Ectodermal cell (in vitro differentiated cells): ENCODE results near the gene LDLRAP1.
A peak's percentile ranks its signal among the peaks of the same experiment; 100 is the strongest.

Source experiments
- H3K27ac ChIP-seq: 2 replicates; pipeline ENCODE4 v1.7.0; 2013; ENCODE audit warnings: mild to moderate bottlenecking, low read depth, low read length; ENCODE audit not compliant: insufficient read depth, poor library complexity, severe bottlenecking
- H3K27me3 ChIP-seq: 2 replicates; pipeline ENCODE4 v1.7.0; 2013; ENCODE audit warnings: mild to moderate bottlenecking, low read length; ENCODE audit not compliant: insufficient read depth, control insufficient read depth, poor library complexity, severe bottlenecking
- H3K36me3 ChIP-seq: one replicate; pipeline ENCODE4 v1.7.0; 2013; ENCODE audit warnings: low read length; ENCODE audit not compliant: control insufficient read depth, insufficient read depth
- H3K4me1 ChIP-seq: one replicate; pipeline ENCODE4 v1.7.0; 2013; ENCODE audit warnings: low read length; ENCODE audit not compliant: control insufficient read depth, insufficient read depth
- H3K4me3 ChIP-seq: 2 replicates; pipeline ENCODE4 v1.7.0; 2013; ENCODE audit warnings: low read depth, low read length, control low read depth; ENCODE audit not compliant: insufficient read depth
- H3K9me3 ChIP-seq: 2 replicates; pipeline ENCODE4 v1.7.0; 2013; ENCODE audit warnings: mild to moderate bottlenecking, low read length, moderate library complexity; ENCODE audit not compliant: control insufficient read depth
- WGBS, 2 experiments: methylation state at CpG; one replicate each; pipeline ENCODE4 v1.1.7; 2013; ENCODE audit warnings: missing lambda C conversion rate in 2 of 2; 5-methylcytosine and 5-hydroxymethylcytosine counted together

The LDLRAP1 gene

GRCh38 chr1:25608488-25609178, 65.2 kb downstream of the LDLRAP1 start:
- Histone ChIP-seq H3K9me3 (no peaks in the 10 kb centered on the region), H3K4me1 (no peaks in the 10 kb centered on the region), H3K4me3 (no peak overlapping the region), H3K27ac (no peak overlapping the region), H3K27me3 (peaks cover 29% of the 10 kb centered on the region), H3K36me3 (no peaks in the 10 kb centered on the region)
- 19 to 23% methylated on average over 12 to 13 of the region's 15 CpGs for WGBS, 2 experiments

DNA sequence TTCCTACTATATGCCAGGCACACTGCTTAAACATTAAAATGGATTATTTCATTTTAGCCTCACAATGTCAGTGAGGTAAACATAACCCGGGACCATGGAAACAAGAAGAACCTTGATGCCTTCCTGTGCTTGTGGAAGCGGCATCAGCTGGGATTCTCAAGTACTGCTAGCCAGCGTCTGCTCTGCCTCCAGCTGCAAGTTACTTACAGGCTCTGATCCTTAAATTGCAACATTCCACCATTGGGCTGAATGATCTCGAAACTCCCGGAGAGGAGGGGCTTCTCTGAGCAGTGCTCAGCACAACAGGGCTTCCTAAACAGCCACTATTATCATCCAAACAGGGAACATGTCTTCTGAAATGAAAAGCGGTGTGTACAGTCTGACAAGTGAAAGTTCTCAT, 66.5 kb downstream of the LDLRAP1 start:
- Histone ChIP-seq H3K4me1 (no peaks in the 10 kb centered on the region), H3K27me3 (peaks cover 42% of the 10 kb centered on the region), H3K36me3 (no peaks in the 10 kb centered on the region), H3K27ac (no peak overlapping the region), H3K4me3 (no peak overlapping the region), H3K9me3 (no peaks in the 10 kb centered on the region)
- WGBS, 2 experiments, result 51 to 61% methylated on average over 6 of the region's 6 CpGs

DNA sequence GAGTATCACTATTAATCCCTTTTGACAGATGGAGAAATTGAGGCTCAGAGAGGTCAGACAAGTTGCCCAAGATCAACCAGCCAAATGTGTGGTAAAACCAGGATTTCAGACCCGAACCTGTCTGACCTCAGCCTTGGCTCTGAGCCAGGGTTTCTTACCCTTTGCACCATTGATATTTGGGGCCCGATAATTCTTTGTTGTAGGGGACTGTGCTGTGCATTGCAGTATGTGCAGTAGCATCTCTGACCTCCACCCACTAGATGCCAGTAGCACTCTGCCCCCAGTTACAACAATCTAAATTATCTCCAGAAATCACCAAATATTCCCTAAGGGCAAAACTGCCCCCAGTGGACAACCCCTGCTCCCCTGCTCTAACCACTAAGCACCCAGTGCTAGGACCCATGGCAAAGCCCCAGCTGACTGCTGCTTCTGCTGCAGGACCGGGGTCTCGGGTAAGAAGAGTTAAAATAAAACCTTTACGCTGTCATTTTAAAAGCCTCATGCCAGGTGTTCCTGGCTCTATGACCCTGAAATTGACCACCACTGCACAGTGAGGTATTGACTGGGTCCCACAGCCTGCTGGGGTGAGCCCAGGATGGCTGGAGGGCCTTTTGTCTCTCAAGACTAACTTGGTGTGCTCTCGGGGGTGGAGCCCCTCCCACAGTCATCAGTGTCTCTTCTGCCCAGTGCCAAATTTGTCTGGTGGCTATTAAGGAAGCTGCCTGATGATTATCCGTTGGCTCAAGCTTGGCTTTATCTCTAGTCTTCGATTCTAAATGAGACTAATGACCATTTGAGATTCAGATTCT, 67.6 kb downstream of the LDLRAP1 start:
- no peak overlapping the region for H3K4me3 ChIP-seq
- H3K36me3 ChIP-seq, result no peaks in the 10 kb centered on the region
- no peaks in the 10 kb centered on the region for H3K9me3 ChIP-seq
- no peak overlapping the region for H3K27ac ChIP-seq
- H3K27me3 ChIP-seq, result peaks cover 52% of the 10 kb centered on the region
- peaks cover 5% of the 10 kb centered on the region for H3K4me1 ChIP-seq
- 83 to 84% methylated on average over 7 to 8 of the region's 8 CpGs for WGBS, 2 experiments

DNA sequence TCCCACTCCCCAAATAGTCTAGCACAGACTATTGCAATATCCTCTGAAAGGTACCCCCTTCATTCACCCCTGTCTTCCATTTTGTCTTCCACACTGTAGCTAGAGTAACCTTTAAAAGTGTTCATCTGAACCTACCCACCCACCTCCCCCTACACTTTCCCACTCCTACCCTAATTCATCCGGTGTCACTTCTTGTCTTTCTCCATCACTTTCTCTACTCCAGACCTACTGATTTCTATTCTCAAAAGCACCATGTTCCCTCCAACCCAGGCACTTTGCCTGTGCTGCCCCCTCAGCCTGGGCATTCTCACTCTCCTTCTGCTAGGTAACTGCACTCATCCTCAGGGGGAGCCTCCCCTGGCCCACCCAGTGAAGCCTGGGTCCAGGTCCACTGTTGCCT, 68.4 kb downstream of the LDLRAP1 start:
- Histone ChIP-seq H3K4me1 (peaks cover 5% of the 10 kb centered on the region), H3K27ac (no peak overlapping the region), H3K27me3 (peaks cover 52% of the 10 kb centered on the region), H3K4me3 (no peak overlapping the region), H3K9me3 (no peaks in the 10 kb centered on the region), H3K36me3 (no peaks in the 10 kb centered on the region)
- 85% methylated on average over 1 of the region's 1 CpG for WGBS, 2 experiments

- no peaks in the 10 kb centered on the region for H3K9me3 ChIP-seq
- H3K36me3 ChIP-seq, result no peaks in the 10 kb centered on the region
- H3K27ac ChIP-seq, result no peak overlapping the region
- WGBS, 2 experiments, result 83% methylated on average over 3 of the region's 3 CpGs
- H3K4me3 ChIP-seq, result no peak overlapping the region
- H3K4me1 ChIP-seq, result peaks cover 5% of the 10 kb centered on the region
- H3K27me3 ChIP-seq, result peaks cover 58% of the 10 kb centered on the region
Observed at GRCh38 chr1:25612421-25612820, 69.0 kb downstream of the LDLRAP1 start.

DNA sequence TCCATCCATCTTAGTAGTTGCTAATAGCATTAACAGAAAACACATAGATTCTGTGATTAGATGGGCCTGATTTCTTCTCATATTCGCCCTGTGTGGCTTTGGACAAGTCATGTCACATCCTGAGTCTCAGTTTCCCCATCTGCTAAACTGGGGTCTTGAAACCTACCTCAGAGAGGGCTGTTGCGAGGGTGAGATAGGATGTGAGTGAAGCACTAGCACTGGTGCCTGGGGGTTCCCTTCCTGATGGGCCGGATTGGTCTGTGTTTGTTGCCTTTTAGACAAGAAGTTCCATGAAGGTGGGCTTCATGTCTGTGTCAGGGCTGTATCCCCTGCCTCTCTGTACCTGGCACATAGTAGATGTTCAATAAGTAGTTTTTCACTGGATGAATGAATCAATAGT, 69.7 kb downstream of the LDLRAP1 start:
- WGBS, 2 experiments, result 86 to 91% methylated on average over 3 of the region's 3 CpGs
- Histone ChIP-seq H3K36me3 (no peaks in the 10 kb centered on the region), H3K27ac (no peak overlapping the region), H3K27me3 (peaks cover 65% of the 10 kb centered on the region), H3K9me3 (no peaks in the 10 kb centered on the region), H3K4me3 (no peak overlapping the region), H3K4me1 (peaks cover 11% of the 10 kb centered on the region)

DNA sequence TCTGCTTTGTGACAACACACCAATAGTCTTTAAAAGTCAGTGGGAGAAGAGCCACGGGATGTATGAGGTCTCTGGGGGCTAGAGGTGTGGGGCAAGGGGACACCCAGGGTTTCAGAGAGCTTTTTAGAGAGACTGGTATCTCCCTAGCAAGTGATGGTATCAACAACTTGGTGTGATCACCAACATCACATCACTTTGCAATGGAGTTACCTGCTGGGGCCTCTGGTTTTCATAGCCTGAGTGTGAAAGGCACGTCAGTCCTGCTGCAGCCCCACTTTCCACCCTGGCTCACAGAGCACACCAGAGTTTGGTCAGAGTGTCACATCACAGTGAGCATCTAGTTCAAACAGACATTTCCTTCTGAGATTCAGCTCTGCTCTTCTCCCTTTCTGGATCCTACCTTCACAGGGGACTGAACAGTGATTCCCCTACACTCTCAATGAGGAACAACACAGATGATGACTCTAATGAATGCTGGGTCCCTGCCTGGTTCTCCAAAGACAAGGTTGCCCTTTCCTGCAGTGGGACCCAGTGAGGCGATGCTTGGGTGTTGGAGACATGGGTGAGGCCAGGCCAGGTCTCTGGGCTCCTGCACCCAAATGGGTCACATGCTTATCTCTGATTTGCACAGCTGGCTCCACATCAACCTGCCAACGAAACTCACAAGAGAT, 71.2 kb downstream of the LDLRAP1 start:
- no peaks in the 10 kb centered on the region for H3K9me3 ChIP-seq
- H3K27ac ChIP-seq, result no peak overlapping the region
- H3K36me3 ChIP-seq, result no peaks in the 10 kb centered on the region
- peaks cover 73% of the 10 kb centered on the region for H3K27me3 ChIP-seq
- H3K4me1 ChIP-seq, result peaks cover 17% of the 10 kb centered on the region
- H3K4me3 ChIP-seq, result no peak overlapping the region
- WGBS, 2 experiments, result 79 to 85% methylated on average over 4 of the region's 4 CpGs

GRCh38 chr1:25615172-25615541, 71.8 kb downstream of the LDLRAP1 start:
- WGBS, 2 experiments, result 79 to 82% methylated on average over 7 of the region's 7 CpGs
- Histone ChIP-seq H3K9me3 (no peaks in the 10 kb centered on the region), H3K36me3 (no peaks in the 10 kb centered on the region), H3K27ac (no peak overlapping the region), H3K4me1 (peaks cover 17% of the 10 kb centered on the region), H3K27me3 (peaks cover 73% of the 10 kb centered on the region), H3K4me3 (no peak overlapping the region)

DNA sequence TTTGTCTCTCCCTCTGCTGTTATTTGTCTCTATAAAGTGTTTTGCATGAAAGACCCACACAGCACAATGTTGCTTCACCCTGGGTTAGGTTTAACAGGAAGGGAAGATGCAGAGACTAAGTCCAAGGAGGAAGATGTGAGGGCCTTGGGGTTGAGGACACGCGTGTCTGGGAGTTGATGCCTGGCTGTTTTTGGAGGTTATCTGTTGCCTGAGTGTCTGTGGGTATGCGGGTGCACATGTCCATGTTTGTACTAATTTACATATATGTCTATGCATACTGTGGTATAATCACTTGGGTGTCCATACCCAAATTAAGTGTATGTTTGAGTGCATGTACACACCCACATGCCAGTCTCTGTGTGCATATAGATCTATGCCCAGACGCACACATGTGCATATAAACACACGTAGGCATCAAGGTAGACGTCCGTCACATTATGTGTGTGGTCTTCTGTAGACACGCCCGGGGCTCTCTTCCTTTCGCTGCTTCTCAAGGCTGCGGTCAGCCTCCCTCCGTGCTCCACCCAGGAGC, 72.2 kb downstream of the LDLRAP1 start:
- H3K27ac ChIP-seq, result no peak overlapping the region
- peaks cover 69% of the 10 kb centered on the region for H3K27me3 ChIP-seq
- H3K4me3 ChIP-seq, result peak overlapping the region; percentile 49
- 19 to 24% methylated on average over 12 of the region's 12 CpGs for WGBS, 2 experiments
- H3K4me1 ChIP-seq, result peaks cover 17% of the 10 kb centered on the region
- no peaks in the 10 kb centered on the region for H3K36me3 ChIP-seq
- H3K9me3 ChIP-seq, result no peaks in the 10 kb centered on the region
